Upper lobe of left lung (tissue), 4 donors: ENCODE measurements around the gene DCPS.

Experiments
- CTCF ChIP-seq, 6 experiments: fragments of 450-650 bp in 4 of 6; fragments of 200-600 bp in 2 of 6; sonication (generic) in 2 of 6; IDR thresholded peaks; one replicate each; pipeline ENCODE4 v1.5.1; 2016 to 2019; ENCODE audit warnings: antibody characterized with exemption in 6 of 6
- POLR2A ChIP-seq, 4 donors: fragments of 450-650 bp; IDR thresholded peaks; one replicate each; pipeline ENCODE4 v1.5.1; 2016 to 2017; ENCODE audit warnings: antibody characterized with exemption in 4 of 4, mild to moderate bottlenecking in 2 of 4
- POLR2AphosphoS5 ChIP-seq, 2 donors: sonication (generic); formaldehyde crosslinking; IDR thresholded peaks; one replicate each; pipeline ENCODE4 v1.5.1; 2017; ENCODE audit warnings: antibody characterized with exemption in 2 of 2

- TF ChIP-seq CTCF (IDR thresholded peaks at IDR 0.05) (no peak), POLR2A (IDR thresholded peaks at IDR 0.05) (no peak), POLR2AphosphoS5 (IDR thresholded peaks at IDR 0.05) (no peak)
These were observed 49.3 kb downstream of the DCPS start for GRCh38 chr11:126352934-126353801.
